ENCODE results near the gene FGD2.

Gene FGD2

DNA sequence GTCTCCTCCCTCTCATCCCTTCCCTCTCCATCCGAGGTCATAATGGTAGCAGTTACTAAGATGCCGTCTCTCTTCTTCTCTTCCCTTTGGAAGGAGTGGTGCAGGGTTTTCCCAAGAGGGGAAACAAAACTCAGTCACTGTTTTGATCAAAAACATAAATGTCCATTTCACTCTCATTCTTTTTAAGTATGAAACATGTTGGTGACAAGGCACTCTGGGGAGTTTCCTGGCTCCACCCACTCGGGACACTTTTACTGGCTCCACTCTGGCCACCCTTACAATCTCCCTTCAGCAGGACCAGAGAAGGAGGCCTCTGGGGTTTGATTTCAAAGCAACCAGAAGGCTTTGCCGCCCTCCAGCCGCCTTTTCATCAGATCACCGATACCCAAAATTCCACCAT, 57.0 kb downstream of the FGD2 start:
- DNase-seq = no peak

DNA sequence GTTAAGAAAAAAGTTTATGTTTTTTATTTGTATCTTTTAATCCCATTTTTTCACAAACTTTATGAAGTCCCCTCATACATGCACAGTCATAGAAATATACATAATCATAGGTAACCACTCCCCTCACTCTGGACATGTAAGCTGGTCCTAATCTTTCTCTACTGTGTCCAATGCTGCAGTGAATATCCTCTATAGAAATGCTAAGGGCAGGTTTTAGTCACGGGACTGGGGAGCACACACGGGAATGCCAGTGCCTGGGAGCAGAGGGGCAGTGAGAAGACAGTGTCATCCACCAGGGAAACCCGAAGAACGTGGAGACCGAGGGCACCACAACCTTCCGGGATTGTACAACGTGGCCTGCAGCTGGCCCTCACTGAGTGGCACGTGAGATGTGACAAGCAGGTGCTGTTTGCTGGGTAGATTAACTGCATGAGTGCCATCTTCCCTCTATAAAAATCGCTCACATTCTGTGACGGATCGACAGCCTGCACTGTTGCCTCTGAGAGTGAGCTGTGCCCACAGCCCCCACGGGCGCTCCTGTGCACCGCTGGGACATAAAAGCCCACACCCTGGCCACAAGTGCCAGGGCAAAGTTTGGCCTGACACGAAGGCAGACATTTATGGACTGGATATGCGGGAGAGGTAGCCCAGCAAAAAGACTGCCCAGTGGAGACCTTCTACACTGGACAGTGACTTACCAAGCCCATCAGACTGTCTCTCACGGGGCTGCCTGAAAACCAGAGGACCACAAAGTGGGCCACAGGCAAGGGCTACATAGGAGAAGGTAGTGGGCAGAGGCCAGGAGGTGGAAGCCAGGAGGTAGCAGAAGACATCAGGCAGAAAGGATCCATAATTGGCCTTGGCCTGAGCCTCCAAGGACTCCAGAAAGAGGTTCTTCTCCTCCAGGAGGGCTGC, 63.2 kb downstream of the FGD2 start:
- no peak for DNase-seq

DNA sequence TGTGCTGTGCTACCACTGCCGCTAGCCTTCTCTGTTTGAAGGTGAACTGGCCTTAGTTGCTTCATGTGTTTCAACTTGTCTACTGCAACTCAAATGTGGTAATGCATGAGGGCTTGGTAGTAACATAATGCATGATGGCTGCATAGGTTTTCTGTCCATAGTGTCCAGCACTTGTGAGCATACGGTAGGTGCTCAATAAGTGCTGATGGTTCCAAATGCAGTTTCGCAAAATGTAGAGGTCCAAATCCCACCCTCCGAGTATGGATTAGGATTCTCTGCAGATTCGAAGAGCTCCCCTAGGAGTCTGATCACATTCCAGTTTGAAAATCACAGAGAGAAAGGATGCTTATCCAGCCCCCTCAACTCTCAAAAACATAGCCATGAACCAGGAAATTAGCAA, 64.2 kb downstream of the FGD2 start:
- DNase-seq = no peak

DNA sequence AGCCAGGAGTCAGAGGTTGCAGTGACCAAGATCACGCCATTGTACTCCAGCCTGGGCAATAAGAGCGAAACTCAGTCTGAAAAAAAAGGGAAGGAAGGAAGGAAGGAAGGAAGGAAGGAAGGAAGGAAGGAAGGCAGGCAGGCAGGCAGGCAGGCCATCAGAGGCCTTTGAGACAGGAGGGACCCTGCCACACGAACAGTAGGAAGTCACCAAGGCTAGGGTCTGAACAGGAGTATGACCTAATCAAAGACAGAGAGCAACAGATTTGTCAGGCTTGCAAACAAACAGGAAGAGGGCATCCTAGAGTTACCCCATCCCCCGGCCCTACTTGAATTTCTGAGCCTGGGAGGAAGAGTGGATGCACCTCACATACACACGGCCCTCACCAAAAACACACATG, 67.1 kb downstream of the FGD2 start:
- no peak for DNase-seq

DNA sequence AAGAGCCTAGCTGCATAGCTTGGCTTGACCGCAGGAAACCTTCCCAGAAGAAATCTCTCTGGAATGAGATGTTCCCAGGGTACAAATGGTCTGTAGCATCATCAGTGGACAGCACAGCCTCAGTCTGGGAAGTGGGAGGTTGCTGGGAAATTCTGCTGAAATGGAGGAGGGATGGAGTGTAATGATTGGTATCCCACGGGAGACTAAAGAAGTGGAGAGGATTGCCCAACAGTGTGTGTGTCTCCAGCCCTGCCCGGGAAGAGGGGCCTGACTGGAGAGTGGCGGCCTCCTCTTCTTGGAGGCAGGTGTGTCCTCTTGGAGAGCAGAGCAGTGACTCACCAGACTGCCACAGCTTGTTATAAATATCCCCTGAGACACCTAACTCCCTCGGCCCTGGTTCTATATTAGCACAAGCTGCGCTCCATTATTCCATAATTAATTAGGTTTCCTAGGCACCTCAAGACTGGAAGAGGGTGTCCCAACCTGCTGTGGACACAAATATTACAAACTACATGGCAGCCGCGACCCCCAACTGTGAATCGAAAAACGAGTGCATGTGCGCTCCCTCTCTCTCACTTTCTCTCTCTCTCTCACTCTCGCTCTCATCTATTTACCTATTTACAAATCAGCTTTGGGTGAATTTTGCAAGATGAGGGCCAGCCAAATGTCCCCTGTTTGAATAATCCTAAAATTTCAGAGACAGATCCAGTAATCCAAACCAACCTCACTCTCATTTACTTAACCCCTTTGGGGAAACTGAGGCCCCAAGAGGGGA, 68.8 kb downstream of the FGD2 start:
- no peak for DNase-seq

DNA sequence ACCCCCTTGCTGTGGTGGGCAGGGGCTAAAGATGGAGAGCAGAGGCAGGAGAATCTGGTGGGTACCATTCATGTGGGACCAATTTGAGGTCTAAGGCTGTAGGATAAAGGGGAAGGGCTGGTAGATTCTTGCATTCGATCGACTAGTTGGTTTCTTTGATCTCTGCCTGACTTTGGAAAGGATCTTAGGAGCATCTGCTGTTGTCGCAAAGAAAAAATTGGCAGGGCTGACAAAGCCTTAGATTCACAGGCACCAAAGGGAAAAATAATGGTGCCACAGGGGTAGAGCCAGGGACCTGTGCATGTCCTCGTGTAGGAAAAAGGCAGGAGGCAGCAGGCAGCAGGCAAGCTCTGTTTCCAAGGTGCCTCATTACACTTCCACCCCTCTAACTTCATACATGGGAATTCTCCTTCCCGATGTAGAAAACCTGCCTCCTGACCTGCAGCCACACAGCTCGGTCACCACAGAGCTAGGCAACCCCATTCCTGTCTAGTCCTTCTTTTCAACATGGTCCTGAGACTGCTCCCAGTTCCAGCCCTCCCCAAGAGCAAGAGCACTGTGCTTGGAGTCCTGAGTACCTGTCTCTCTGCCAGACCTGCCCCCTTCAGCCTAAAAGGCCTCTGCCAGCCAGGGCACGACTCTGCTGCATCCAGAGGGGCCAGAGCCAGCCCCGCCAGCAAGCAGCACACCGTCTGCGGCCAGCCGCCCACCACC, 71.9 kb downstream of the FGD2 start:
- no peak for DNase-seq

DNA sequence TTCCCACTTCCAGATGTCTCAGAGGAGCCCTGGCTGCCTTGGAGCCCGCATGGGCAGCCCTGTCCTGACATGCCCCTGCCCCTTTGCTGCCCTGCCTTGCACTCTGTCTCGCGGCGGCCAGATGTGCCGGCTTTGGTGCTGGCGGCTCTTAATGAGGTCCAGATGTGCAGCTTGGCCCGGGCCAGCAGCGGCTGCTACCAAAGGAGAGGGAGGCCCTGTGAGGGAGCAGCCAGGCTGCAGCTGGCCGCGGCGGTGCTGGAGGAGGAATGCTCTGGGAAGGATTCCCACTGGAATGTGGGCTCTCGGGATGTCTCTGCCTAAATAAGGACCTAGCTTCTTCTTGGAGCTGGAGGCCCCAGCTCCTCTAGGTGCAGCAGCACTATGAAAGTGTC, 72.4 kb downstream of the FGD2 start:
- no peak for DNase-seq
